K562 (cell line): ENCODE data around the gene ZC3H15. TPM values are rescaled to one million over a fixed set of nuclear protein-coding genes. Genes with fewer than 3 reads are reported as not detected.
A peak's percentile ranks its signal among the peaks of the same experiment; 100 is the strongest.

Experiments used
- CTBP1 ChIP-seq: fragments of 450-650 bp; IDR thresholded peaks from 2 replicates; pipeline ENCODE4 v1.6.1; 2016; ENCODE audit warnings: borderline replicate concordance
- NCOA2 ChIP-seq, 2 experiments: fragments of 450-650 bp; IDR thresholded peaks; 2 replicates each; pipeline ENCODE4 v1.6.1; 2018; ENCODE audit warnings: mild to moderate bottlenecking in 2 of 2, moderate library complexity in 1 of 2; ENCODE audit not compliant: partially characterized antibody in 2 of 2
- NR2C2 ChIP-seq, 2 experiments: fragments of 200-800 bp in 1 of 2; sonication (Bioruptor generic) in 1 of 2; sonication (generic) in 1 of 2; formaldehyde crosslinking in 1 of 2; IDR thresholded peaks; 2 replicates each; pipeline versions ENCODE4 v1.6.1 to v1.8.0; 2016 to 2022; ENCODE audit warnings: mild to moderate bottlenecking in 1 of 2, missing compliant biosample characterization in 1 of 2, missing genetic modification characterization in 1 of 2, missing genetic modification reagents in 1 of 2
- NUFIP1 ChIP-seq: fragments of 450-650 bp; IDR thresholded peaks from 2 replicates; pipeline ENCODE4 v1.6.1; 2018; ENCODE audit not compliant: partially characterized antibody
- POLR2AphosphoS5 ChIP-seq: IDR thresholded peaks from 2 replicates; pipeline ENCODE4 v1.6.1; 2011; ENCODE audit warnings: mild to moderate bottlenecking, low read depth, low read length, moderate library complexity; ENCODE audit not compliant: control insufficient read depth, insufficient read depth
- RREB1 ChIP-seq: fragments of 250-450 bp; sonication (Bioruptor Pico); IDR thresholded peaks from 2 replicates; pipeline ENCODE4 v1.4.0; 2020
- SIN3A ChIP-seq, 2 experiments: fragments of 150-350 bp in 1 of 2; IDR thresholded peaks; 2 replicates each; pipeline ENCODE4 v1.6.1; 2011 to 2016; ENCODE audit warnings: borderline replicate concordance in 2 of 2, low read depth in 2 of 2, low read length in 2 of 2, mild to moderate bottlenecking in 2 of 2, moderate library complexity in 2 of 2; ENCODE audit not compliant: control insufficient read depth in 1 of 2
- TAF1 ChIP-seq: IDR thresholded peaks from 2 replicates; pipeline ENCODE4 v1.6.1; 2011; ENCODE audit warnings: mild to moderate bottlenecking, low read length, moderate library complexity; ENCODE audit not compliant: insufficient read depth, control insufficient read depth, severe bottlenecking; ENCODE audit errors: extremely low read depth
- ZFP1 ChIP-seq: fragments of 450-650 bp; formaldehyde crosslinking; IDR thresholded peaks from 2 replicates; pipeline ENCODE4 v1.4.0; 2020; ENCODE audit warnings: mild to moderate bottlenecking, mixed read lengths
- ZNF3 ChIP-seq: fragments of 250-450 bp; sonication (Bioruptor Pico); IDR thresholded peaks from 2 replicates; pipeline ENCODE4 v1.5.0; 2021; ENCODE audit warnings: mild to moderate bottlenecking, moderate library complexity
- ZNF589 ChIP-seq: fragments of 200-800 bp; sonication (Bioruptor generic); IDR thresholded peaks from 2 replicates; pipeline ENCODE4 v1.6.1; 2016; ENCODE audit warnings: low read depth, missing genetic modification characterization, missing compliant biosample characterization
- polyA plus RNA-seq, 8 experiments: library from polyadenylated mRNA; depleted of rRNA in 4 of 8; stranded (reverse) in 5 of 8; unstranded in 3 of 8; fragments of >200 nt; fragmentation: Nextera tagmentation in 2 of 8; fragmentation: Illumina TruSeq in 1 of 8; extraction: Ambion mirVana in 2 of 8; extraction: Trizol in 1 of 8; gene quantifications; 2 replicates each; pipeline versions ENCODE4 v1.2.1 to v1.2.3, GENCODE V29; 2011 to 2014; ENCODE audit warnings: inconsistent platforms in 1 of 8, missing spikeins in 1 of 8
- total RNA-seq, 7 experiments: library from RNA; depleted of rRNA in 6 of 7; stranded (reverse); fragments of >200 nt in 6 of 7; fragmentation: Illumina TruSeq in 2 of 7; extraction: Trizol in 2 of 7; gene quantifications; 2 replicates each; pipeline versions ENCODE4 v1.2.1 to v1.2.3, GENCODE V29; 2011 to 2021; ENCODE audit warnings: low replicate concordance in 1 of 7
- TF ChIP-seq, protein P1 (sequence below): IDR thresholded peaks from 2 replicates; pipeline ENCODE4 v1.6.1; 2014; ENCODE audit warnings: antibody characterized with exemption
- TF ChIP-seq, protein P2 (sequence below): conservative IDR thresholded peaks from 2 replicates; pipeline ENCODE4 v1.6.1; 2011; ENCODE audit warnings: low read depth, mild to moderate bottlenecking, low read length; ENCODE audit not compliant: control insufficient read depth
- TF ChIP-seq, protein P3 (sequence below): fragments of 450-650 bp; IDR thresholded peaks from 2 replicates; pipeline ENCODE4 v1.6.1; 2016; ENCODE audit warnings: missing biosample characterization, missing genetic modification characterization

ZC3H15 gene
- total and polyA plus RNA-seq, 9 of the 15 experiments (the other 6 are each of a cell fraction or from before 2014, with no cell fraction given): 132 to 286 (median 189) TPM

DNA sequence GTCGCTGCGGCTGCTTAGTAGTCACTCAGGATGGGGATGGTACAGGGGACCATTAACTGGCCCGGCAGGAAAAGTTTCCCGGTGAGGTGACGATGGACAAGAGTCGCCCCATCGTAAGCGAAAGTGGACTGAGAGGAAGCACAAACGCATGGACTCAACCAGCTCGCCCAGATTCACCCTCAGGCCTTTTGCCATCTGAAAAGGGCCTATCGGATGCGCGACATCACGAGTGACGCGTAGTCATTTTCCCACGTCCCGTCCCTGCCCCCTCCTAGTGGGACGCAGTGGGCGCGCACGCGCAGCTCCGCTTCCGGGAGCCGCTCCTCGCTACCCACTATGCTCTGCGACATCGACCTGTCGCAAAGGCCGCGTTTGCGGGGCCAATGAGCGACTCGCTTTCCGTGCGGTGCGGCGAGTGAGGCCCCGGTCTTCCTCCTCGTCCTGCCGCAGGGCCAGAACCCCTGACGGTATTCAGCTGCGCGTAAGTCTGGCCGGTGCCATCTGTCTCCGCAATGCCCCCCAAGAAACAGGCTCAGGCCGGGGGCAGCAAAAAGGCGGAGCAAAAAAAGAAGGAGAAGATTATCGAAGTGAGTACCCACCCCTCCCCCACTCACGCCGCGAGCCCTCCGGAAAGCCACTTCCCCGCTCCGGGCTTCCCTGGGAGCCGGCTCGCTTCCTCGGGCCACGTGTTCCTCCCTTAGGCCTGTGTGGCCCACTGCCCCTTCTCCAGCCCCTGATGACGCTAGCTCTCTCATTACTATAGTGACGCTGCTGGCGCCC lies at the start of gene ZC3H15 (continued):
- TF ChIP-seq, protein P1, sequence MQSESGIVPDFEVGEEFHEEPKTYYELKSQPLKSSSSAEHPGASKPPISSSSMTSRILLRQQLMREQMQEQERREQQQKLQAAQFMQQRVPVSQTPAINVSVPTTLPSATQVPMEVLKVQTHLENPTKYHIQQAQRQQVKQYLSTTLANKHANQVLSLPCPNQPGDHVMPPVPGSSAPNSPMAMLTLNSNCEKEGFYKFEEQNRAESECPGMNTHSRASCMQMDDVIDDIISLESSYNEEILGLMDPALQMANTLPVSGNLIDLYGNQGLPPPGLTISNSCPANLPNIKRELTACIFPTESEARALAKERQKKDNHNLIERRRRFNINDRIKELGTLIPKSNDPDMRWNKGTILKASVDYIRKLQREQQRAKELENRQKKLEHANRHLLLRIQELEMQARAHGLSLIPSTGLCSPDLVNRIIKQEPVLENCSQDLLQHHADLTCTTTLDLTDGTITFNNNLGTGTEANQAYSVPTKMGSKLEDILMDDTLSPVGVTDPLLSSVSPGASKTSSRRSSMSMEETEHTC: peak; percentile 61; the same call in 1 of the 2 replicates
- TF ChIP-seq, protein P2, sequence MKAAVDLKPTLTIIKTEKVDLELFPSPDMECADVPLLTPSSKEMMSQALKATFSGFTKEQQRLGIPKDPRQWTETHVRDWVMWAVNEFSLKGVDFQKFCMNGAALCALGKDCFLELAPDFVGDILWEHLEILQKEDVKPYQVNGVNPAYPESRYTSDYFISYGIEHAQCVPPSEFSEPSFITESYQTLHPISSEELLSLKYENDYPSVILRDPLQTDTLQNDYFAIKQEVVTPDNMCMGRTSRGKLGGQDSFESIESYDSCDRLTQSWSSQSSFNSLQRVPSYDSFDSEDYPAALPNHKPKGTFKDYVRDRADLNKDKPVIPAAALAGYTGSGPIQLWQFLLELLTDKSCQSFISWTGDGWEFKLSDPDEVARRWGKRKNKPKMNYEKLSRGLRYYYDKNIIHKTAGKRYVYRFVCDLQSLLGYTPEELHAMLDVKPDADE: peak; percentile 44; the same call in 1 of the 2 replicates
- TF ChIP-seq CTBP1 (peak; percentile 94; the same call in 1 of the 2 replicates), RREB1 (CRISPR knock-in tag) (peak; percentile 81; the same call in 1 of the 2 replicates), NCOA2 (IDR thresholded peaks at IDR 0.05; ENCODE audit: partially characterized antibody in 2 of 2) (no peak), NUFIP1 (no peak), SIN3A (IDR thresholded peaks at IDR 0.05; ENCODE audit: borderline replicate concordance in 2 of 2, control insufficient read depth in 1 of 2, low read depth in 2 of 2, low read length in 2 of 2) (peak in 1 of 2 experiments; percentile 89; a peak in 1 of 4 replicates), ZFP1 (CRISPR knock-in tag) (0 out of 2 replicates have a peak, but pooled peaks have one; percentile 32), TAF1 (peak; percentile 97), POLR2AphosphoS5 (peak; percentile 94), NR2C2 (CRISPR knock-in tag; IDR thresholded peaks at IDR 0.05) (peak; percentile 96), NR2C2 (tag; IDR thresholded peaks at IDR 0.05) (peak; percentile 99), ZNF589 (CRISPR knock-in tag) (peak; percentile 22; the same call in 1 of the 2 replicates), ZNF3 (CRISPR knock-in tag) (no peak)
- TF ChIP-seq, protein P3, sequence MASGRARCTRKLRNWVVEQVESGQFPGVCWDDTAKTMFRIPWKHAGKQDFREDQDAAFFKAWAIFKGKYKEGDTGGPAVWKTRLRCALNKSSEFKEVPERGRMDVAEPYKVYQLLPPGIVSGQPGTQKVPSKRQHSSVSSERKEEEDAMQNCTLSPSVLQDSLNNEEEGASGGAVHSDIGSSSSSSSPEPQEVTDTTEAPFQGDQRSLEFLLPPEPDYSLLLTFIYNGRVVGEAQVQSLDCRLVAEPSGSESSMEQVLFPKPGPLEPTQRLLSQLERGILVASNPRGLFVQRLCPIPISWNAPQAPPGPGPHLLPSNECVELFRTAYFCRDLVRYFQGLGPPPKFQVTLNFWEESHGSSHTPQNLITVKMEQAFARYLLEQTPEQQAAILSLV (tag): no peak
